ENCODE data around the gene SATB2.

Gene SATB2

GRCh38 chr2:199457147-199458008 lies at the start of gene SATB2:
Gene SATB2, minus strand, starts transcription at chr2:199457939. Its CDS starts 1,902 bp downstream, at chr2:199456037.
- no peak for DNase-seq (ENCODE audit: low spot score)

- no peak for DNase-seq (ENCODE audit: low spot score)
Observed at GRCh38 chr2:199505755-199506403, 48.1 kb upstream of the SATB2 start.

GRCh38 chr2:199503148-199503547 lies 45.4 kb upstream of the SATB2 start:
- no peak for DNase-seq (ENCODE audit: low spot score)

DNA sequence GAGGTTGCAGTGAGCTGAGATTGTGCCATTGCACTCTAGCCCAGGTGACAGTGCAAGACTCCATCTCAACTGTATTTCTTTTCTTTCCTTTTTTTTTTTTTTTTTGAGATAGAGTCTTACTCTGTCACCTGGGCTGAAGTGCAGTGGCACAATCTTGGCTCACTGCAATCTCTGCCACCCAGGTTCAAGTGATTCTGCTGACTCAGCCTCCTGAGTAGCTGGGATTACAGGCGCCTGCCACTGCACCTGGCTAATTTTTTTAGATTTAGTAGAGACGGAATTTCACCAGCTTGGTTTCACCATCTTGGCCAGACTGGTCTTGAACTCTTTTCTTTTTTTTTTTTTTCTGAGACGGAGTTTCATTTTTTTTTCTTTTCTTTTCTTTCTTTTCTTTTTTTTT lies 41.3 kb upstream of the SATB2 start:
- no peak for DNase-seq (ENCODE audit: low spot score)

DNA sequence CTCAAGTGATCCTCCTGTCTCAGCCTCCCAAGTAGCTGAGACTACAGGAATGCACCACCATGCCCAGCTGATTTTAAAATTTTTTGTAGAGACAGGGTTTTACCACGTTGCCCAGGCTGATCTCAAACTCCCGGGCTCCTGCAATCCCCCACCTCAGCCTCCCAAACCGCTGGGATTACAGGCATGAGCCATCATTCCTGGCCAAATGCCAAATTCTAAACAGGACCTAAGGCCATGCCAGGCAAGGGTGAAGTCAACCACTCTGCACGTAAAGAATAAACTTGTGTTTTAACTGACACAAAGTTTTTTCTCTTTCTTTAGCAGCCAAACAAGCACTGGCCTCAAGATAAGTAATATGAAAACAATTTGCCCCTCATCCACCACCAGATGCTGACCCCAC lies 37.4 kb upstream of the SATB2 start:
- no peak for DNase-seq (ENCODE audit: low spot score)

GRCh38 chr2:199490049-199490448 lies 32.3 kb upstream of the SATB2 start:
- DNase-seq (ENCODE audit: low spot score), result no peak

DNA sequence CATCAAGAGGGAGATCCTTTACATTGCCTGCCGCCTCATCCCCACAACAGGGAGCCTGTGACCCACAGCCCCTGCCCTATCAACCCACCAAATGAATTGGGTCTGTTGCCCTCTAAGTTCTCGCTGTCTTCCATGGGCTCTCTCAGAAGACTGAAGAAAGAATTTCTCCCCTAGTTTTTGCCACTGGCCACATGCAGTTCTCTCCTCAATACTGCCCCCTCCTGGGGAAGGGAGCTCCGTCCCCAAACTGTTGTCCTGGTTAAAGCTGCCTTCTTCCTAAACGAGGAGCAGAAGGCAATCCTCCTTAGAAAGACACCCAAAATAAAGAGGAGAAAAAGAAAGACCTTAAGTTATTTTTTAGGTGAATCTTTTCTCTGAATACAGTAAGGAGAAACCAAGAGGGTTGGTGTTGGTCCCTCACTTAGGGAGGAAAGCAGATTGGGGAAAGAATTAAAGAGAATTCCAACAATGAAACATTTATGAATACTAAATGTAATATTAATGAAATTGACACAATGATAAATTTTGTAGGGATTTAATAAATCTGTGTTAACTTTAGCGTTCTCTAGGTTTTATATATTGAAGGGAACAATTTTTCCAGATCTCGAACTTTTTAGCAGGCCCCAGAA lies 31.1 kb upstream of the SATB2 start:
- DNase-seq (ENCODE audit: low spot score), result peak; percentile 65

DNA sequence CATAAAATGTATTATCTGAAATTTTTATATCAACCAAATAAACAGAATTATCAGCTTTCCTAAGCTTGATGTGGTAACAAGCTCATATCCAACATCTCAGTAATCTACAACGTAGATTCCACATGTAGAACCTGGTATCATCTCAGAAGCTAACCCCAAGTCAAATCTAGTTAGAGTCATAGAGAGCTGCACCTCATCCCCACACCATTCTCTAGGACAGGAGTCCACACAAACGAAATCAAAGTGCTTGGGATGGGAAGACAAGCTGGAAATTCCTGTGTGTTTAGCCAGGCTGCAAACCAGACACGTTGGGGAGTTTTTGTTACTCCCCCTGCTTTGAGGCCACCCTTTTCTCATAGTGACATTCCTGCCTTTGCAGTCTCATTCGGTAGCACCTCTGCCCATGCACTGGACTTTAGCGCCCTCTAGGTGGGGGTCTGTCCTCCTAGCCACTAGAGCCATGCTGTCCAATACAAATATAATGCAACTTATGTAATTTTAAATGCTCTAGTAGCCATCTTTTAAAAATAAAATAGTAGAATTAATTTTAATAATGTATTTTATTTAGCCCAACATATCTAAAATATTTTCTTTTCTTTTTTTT lies 28.1 kb upstream of the SATB2 start:
- no peak for DNase-seq (ENCODE audit: low spot score)

DNA sequence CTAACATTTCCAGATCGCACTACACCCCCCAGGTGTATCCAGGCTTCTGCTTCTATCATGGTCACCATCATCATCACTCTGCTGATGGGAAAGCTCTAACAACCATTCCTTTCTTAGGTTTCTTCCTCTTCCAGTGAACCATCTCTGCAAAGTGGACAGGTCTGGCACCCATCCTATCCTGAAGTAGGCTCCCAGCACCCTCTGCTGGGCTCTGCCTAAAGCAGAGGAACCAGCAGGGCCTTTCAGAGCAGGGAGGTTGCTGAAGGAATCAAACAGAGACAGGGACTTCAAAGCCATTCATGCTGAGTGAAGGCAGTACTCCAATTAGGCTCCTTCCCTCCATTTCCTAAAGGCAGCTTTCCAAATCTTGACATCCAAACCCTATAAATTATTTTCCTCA lies 27.2 kb upstream of the SATB2 start:
- DNase-seq (ENCODE audit: low spot score), result no peak

GRCh38 chr2:199480966-199481365 lies 23.2 kb upstream of the SATB2 start:
- DNase-seq (ENCODE audit: low spot score), result no peak

DNA sequence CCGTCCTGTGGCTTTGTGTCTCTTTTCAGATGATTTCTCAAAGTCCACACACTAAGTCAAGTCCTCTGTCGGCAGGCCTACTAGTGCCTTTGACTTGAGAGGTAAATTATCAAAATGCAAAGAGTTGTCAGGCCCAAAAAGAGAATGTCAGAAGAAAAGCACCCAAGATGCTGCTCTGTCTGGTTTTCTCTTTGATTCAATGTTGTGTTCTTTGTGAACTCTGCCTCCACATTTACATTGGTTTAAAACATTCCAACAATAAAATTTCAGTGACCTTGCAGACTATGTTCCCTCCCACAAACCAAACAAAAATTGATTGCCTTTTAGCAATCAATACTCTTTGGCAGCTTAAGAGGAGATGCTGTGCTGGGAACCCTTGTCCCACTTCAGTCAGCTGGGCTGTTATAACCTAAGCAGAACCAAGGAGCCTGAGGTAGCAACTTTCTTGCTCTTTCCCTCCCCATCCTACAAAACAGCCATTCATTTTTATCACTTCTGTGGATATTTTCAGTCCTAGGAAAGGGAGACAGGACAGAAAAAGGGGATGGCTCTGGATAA lies 19.6 kb upstream of the SATB2 start:
- no peak for DNase-seq (ENCODE audit: low spot score)

DNA sequence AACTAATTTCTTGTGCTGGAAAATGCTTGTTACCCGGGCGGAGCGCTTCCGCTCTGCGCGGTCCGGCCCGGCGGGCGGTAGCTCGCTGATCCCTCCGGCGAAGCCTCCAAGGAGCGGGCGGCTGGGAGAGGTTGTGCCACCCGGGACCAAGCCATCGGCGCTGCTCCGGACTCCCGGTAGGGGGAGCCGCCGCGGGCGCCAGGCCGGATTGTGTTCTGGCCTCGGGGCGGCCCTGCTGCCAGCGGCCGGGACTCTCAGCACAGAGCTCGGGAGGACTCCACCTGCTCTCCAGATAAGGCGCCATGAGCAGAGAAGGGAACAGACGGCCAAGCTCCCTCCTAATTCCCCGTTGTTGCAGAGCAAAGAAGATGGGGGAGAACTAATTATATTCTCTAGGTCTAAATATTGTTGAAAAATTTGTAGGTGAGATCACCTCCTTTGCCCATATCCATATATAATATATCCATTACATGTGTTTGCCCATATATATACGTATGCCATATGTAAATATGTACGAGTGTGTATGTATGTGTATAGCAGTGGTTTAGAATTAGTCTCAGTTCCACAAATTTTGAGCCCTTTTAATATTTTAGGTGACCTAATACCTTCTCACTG lies 13.8 kb upstream of the SATB2 start:
- DNase-seq (ENCODE audit: low spot score), result peak; percentile 78

GRCh38 chr2:199470672-199471442 lies 13.1 kb upstream of the SATB2 start:
- no peak for DNase-seq (ENCODE audit: low spot score)

DNA sequence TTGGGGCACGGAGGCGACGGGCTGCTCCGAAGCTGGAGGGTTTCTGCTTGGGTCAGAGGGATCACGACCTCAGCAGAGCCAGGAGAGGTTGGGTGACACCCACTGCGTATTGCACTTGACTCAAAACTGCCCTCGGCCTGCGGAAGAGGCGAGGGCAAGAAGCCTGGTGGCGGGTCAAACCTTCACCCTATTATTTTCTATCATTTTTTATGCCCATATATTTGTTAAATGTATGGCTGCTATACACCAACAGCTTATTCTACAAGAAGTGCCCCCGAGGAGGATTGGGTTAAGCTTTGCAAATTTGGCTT lies 12.6 kb upstream of the SATB2 start:
- no peak for DNase-seq (ENCODE audit: low spot score)

- DNase-seq (ENCODE audit: low spot score), result no peak
Observed at GRCh38 chr2:199469514-199470360, 12.0 kb upstream of the SATB2 start.

DNA sequence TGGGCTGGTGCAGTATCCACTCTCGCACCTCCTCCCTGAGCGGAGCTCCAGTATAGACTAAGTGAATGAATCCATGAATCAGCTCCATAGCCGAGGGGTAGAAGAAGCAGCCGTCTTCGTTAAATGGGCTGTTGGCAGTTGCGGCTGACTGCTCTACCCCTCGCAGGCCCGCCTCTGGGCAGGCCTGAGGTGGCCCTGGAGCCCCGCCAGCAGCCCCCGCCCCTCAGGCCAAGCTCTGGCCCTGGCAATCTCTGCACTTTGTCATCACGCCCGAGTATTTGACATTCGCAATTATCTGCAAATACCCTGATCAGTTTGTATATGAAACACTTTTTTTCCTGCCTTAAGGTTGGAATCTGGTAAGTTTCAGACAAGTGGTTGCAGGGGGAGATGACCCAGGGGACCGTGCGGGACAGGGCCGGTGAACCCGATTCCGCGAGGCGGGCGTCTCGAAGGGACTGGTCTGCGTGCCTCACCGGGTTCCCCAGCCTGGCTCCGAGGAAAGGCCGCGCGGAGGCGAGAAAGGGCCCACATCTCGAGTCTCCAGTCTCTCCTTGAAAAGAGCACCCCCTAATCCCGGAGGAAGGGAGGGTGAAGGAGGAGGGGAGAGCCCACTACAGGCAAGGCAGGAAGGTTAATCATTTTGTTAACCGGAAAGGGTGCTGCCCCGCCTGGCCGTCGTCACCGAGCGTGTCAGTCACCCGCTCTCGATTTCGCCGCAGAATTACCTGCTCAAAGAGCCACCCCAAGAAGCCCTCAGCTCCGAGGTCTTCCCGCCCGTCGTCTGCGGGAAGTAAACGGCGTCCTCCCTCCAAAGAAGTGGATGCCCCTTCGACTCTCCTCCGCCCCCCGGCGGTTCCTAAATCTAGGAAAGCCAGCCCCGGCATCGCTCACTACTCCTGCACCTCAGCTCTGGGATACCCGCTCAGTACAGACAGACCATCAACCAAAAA lies 11.1 kb upstream of the SATB2 start:
- no peak for DNase-seq (ENCODE audit: low spot score)

DNA sequence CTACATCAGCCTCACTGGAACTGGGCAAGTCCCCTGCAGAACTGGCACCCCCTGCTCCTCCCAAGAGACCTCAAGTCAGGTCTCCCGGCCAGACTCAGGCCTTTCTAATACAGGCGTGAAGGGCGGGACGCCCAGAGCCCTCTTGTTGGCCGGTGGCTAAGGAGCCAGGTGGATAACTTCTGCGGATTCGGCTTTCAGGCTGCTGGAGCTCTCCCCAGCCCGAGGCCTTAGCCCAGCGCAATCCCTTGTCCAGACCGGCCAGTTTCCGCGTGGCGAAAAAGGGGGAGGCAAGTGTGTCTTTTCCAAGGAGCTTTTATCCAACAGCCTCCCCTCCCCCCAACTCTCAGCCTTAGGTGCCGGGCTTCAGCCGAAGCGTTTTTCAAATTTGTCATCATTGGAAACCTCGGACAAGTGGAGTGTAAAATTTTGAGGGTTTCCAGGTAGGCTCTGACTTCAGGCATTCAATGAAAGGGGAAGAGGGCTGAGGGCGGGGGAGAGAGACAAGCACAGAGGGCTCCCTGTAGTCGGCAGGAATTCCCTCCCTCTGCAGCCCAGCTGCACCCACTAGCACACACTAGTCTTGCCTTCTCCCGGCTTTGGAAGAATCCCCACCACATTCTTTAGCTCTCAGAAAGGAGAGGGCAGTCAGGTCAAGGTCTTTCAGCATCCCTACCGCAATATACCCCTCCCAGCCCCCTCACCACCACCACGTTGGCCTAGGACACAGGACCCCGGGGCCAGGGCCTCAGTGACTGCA lies 9.5 kb upstream of the SATB2 start:
- no peak for DNase-seq (ENCODE audit: low spot score)

GRCh38 chr2:199466692-199467065 lies 8.9 kb upstream of the SATB2 start:
- DNase-seq (ENCODE audit: low spot score), result no peak

Measured in hepatic stellate cell (primary cell).